ENCODE data around the gene HDAC11. TPM values are rescaled to one million over a fixed set of nuclear protein-coding genes. Genes with fewer than 3 reads are reported as not detected.

The HDAC11 gene
- total and polyA plus RNA-seq, 9 of the 15 experiments (the other 6 are each of a cell fraction or from before 2014, with no cell fraction given), result 0.60 to 6.0 (median 4.5) TPM

DNA sequence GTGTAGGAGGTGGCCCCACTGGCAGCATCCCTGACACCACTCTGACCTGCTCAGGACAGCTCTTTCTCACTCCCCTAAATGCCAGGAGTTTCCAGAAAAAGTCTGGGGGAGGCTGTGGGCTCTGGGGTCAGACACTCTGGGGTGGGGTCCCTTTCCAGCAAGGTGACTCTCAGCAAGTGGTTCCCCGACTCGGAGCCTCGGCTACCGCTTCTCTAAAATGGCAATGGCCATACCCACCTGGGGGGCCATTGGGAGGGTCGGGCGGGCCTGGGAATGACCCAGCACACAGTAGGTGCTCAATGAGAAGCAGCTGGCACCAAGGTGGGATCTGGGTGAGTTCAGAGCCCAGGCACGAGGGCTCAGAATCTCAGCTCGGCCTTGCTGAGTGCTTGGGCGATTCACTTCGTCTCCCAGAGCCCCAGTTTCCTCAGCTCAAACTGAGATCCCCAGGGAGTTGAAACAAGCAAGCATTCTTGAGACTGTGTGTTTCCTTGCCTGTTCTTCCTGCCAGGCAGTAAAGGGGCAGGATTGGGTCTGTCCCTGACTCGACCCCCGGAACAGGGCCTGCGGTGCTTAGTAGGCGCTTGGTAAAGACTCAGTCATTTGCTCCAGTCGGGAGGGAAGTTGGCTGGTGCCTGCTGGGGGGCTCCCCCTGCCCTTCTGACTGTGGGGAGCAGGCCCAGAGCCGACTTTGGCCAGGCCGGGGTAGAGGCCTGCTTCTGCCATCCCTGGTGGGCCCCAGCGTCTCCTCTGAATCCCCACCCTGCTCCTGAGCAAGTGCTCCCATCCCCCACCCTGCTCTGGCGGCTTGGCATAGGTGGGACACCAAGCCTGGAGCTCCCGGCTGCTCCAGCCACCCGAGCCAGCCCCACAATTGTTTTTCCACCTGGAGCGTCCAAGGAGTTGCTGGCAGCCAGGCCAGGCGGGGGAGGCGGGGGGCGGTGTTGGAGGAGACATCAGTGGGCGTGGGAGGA is 36.0 kb downstream of the HDAC11 start (continued):
- TF ChIP-seq, protein P1, sequence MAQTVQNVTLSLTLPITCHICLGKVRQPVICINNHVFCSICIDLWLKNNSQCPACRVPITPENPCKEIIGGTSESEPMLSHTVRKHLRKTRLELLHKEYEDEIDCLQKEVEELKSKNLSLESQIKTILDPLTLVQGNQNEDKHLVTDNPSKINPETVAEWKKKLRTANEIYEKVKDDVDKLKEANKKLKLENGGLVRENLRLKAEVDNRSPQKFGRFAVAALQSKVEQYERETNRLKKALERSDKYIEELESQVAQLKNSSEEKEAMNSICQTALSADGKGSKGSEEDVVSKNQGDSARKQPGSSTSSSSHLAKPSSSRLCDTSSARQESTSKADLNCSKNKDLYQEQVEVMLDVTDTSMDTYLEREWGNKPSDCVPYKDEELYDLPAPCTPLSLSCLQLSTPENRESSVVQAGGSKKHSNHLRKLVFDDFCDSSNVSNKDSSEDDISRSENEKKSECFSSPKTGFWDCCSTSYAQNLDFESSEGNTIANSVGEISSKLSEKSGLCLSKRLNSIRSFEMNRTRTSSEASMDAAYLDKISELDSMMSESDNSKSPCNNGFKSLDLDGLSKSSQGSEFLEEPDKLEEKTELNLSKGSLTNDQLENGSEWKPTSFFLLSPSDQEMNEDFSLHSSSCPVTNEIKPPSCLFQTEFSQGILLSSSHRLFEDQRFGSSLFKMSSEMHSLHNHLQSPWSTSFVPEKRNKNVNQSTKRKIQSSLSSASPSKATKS (CRISPR knock-in tag; IDR thresholded peaks at IDR 0.05), result no peak

DNA sequence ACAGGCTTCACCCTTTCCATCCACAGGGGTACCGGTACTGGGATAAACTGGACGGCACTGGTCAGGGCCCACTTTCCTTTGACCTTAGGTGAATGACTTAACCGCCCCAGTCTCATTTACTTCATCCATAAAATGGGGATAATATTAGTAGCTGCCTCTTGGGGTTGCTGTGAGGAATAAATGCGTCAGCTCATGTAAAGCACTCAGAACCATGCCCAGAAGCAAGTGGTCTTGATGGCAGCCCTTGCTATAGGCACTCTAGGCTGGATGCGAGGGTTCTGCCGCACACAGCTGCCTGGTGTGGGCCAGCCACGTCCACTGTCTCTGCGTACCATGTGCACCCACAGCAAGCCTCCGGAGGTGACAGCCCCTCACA is 36.6 kb downstream of the HDAC11 start:
- no peak for DNase-seq (ENCODE audit: extremely low read depth in 1 of 4, low spot score in 3 of 4)
- Histone ChIP-seq H3K4me2 (ENCODE audit: insufficient read depth, low read length) (no peak overlapping the region), H3K36me3 (ENCODE audit: control insufficient read depth, insufficient read depth, low read length) (no peaks in the 10 kb centered on the region), H2AFZ (ENCODE audit: low read depth, low read length) (no peak overlapping the region), H3K79me2 (ENCODE audit: control insufficient read depth, insufficient read depth, low read length) (no peaks in the 10 kb centered on the region), H3K27me3 (ENCODE audit: control insufficient read depth in 2 of 2, insufficient read depth in 2 of 2, low read length in 2 of 2) (peaks cover 70 to 85% of the 10 kb centered on the region in 2 experiments), H3K27ac (ENCODE audit: extremely low read depth, low read depth, low read length) (no peak overlapping the region), H3K4me1 (replicated peaks in 1 of 2; ENCODE audit: control insufficient read depth in 2 of 2, insufficient read depth in 2 of 2, low read length in 2 of 2) (peaks cover 0 to 20% of the 10 kb centered on the region in 2 experiments; a peak in 2 of 5 replicates), H4K20me1 (replicated peaks; ENCODE audit: control insufficient read depth, insufficient read depth, low read length) (peaks cover 20% of the 10 kb centered on the region; the same call in 1 of the 2 replicates), H3K9me1 (ENCODE audit: control insufficient read depth, insufficient read depth, low read length) (no peaks in the 10 kb centered on the region), H3K9me3 (replicated peaks; ENCODE audit: control insufficient read depth, insufficient read depth, low read depth, low read length) (no peaks in the 10 kb centered on the region), H3K9ac (ENCODE audit: insufficient read depth in 1 of 2, low read depth in 2 of 2, low read length in 2 of 2) (peak overlapping the region in 1 of 2 experiments; percentile 34; a peak in 1 of 4 replicates), H3K4me3 (no peak overlapping the region)
- in situ Hi-C loops (cut with MboI) (no loop called here), intact Hi-C loops (cut with micrococcal nuclease) (no loop called here)
- ChIA-PET POLR2A (interaction anchor here (0.6 to 1.3 kb wide), 4 partner anchors 12 to 132 kb away, joined by 3 to 4 read pairs (median 3); no protein-coding TSS in a partner anchor), CTCF (ENCODE audit: low intra/inter-chr PET ratio) (no interaction called here)
- FAIRE-seq, result no peak
- TF ChIP-seq FOXJ2 (tag; IDR thresholded peaks at IDR 0.05) (no peak), NFXL1 (CRISPR knock-in tag; IDR thresholded peaks at IDR 0.05) (no peak), HNRNPK (IDR thresholded peaks at IDR 0.05; ENCODE audit: low read depth, low read length, poor library complexity, severe bottlenecking) (no peak), EZH2 (IDR thresholded peaks at IDR 0.05; ENCODE audit: borderline replicate concordance, low read depth, low read length) (0 out of 2 replicates have a peak, but pooled peaks have one; percentile 35), ESRRA (IDR thresholded peaks at IDR 0.05; ENCODE audit: borderline replicate concordance, low read depth) (0 out of 2 replicates have a peak, but pooled peaks have one; percentile 35)
- ATAC-seq, result no peak
- BruUV-seq (replicated peaks), result no TSS peak
- 21% methylated on average over 9 of the region's 9 CpGs for WGBS (ENCODE audit: insufficient coverage, low coverage, missing lambda C conversion rate)

Data from K562 (cell line).